ENCODE data around the gene SMARCAL1. TPM values are rescaled to one million over a fixed set of nuclear protein-coding genes. Genes with fewer than 3 reads are reported as not detected.

Gene SMARCAL1
- total and polyA plus RNA-seq, 2 of the 13 experiments (the other 11 are each of a cell fraction or from before 2014, with no cell fraction given), result 12.7 to 21.3 TPM

DNA sequence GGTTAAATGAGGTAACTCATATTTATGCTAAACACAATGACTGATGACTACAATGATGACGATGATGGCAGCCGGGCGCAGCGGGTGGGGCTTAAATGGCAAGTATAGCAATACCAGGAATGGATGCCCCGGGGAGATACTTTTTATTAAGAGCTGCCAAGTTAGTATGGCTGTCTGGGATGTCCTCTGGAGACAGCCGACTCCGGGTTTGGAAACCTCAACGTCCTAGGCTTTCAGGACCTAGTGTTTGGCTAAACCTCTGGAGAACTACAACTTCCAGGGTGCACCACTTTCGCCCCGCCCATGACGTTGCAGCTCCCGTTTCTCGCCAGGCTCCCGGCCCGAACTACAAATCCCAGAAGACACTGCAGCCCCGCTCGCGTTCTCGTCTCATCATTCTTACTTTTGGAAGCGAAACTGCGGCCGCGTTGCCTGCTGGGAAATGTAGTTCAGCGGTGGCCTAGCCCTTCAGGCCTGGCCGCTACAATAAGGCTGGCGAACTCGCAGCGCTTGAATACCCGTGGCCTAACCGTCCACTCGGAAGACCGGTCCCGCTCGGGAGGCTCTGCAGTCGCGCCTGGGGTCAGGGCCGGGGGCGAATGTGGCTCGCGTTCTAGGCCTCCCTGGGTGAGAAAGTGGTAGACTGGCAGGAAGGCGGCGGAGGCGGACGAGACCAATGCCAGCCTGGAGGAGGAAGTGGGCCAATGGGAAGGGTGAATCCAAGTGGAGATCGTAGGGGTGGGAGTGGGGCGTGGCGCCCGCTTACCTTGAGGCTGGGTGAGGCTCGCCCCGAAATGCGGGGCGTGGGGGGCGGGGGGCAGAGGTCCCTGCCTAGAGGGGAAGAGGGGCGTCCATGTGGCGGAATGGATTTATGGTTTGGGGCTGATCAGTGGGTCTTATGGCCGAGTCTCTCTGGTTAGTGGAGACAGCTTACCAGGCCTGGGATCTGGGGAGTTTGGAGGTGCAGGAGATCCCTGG lies at the start of gene SMARCAL1 (continued):
- peak; percentile 98 for TF ChIP-seq ZFP90 (CRISPR knock-in tag; IDR thresholded peaks at IDR 0.05; ENCODE audit: borderline replicate concordance)
- TF ChIP-seq, protein P1, sequence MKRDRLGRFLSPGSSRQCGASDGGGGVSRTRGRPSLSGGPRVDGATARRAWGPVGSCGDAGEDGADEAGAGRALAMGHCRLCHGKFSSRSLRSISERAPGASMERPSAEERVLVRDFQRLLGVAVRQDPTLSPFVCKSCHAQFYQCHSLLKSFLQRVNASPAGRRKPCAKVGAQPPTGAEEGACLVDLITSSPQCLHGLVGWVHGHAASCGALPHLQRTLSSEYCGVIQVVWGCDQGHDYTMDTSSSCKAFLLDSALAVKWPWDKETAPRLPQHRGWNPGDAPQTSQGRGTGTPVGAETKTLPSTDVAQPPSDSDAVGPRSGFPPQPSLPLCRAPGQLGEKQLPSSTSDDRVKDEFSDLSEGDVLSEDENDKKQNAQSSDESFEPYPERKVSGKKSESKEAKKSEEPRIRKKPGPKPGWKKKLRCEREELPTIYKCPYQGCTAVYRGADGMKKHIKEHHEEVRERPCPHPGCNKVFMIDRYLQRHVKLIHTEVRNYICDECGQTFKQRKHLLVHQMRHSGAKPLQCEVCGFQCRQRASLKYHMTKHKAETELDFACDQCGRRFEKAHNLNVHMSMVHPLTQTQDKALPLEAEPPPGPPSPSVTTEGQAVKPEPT (CRISPR knock-in tag; IDR thresholded peaks at IDR 0.05; ENCODE audit: low read depth), result no peak
- TF ChIP-seq, protein P2, sequence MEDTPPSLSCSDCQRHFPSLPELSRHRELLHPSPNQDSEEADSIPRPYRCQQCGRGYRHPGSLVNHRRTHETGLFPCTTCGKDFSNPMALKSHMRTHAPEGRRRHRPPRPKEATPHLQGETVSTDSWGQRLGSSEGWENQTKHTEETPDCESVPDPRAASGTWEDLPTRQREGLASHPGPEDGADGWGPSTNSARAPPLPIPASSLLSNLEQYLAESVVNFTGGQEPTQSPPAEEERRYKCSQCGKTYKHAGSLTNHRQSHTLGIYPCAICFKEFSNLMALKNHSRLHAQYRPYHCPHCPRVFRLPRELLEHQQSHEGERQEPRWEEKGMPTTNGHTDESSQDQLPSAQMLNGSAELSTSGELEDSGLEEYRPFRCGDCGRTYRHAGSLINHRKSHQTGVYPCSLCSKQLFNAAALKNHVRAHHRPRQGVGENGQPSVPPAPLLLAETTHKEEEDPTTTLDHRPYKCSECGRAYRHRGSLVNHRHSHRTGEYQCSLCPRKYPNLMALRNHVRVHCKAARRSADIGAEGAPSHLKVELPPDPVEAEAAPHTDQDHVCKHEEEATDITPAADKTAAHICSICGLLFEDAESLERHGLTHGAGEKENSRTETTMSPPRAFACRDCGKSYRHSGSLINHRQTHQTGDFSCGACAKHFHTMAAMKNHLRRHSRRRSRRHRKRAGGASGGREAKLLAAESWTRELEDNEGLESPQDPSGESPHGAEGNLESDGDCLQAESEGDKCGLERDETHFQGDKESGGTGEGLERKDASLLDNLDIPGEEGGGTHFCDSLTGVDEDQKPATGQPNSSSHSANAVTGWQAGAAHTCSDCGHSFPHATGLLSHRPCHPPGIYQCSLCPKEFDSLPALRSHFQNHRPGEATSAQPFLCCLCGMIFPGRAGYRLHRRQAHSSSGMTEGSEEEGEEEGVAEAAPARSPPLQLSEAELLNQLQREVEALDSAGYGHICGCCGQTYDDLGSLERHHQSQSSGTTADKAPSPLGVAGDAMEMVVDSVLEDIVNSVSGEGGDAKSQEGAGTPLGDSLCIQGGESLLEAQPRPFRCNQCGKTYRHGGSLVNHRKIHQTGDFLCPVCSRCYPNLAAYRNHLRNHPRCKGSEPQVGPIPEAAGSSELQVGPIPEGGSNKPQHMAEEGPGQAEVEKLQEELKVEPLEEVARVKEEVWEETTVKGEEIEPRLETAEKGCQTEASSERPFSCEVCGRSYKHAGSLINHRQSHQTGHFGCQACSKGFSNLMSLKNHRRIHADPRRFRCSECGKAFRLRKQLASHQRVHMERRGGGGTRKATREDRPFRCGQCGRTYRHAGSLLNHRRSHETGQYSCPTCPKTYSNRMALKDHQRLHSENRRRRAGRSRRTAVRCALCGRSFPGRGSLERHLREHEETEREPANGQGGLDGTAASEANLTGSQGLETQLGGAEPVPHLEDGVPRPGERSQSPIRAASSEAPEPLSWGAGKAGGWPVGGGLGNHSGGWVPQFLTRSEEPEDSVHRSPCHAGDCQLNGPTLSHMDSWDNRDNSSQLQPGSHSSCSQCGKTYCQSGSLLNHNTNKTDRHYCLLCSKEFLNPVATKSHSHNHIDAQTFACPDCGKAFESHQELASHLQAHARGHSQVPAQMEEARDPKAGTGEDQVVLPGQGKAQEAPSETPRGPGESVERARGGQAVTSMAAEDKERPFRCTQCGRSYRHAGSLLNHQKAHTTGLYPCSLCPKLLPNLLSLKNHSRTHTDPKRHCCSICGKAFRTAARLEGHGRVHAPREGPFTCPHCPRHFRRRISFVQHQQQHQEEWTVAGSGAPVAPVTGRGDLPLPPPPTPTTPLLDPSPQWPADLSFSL (CRISPR knock-in tag; IDR thresholded peaks at IDR 0.05), result no peak
- TF ChIP-seq MAFK (conservative IDR thresholded peaks at IDR 0.05 in 1 of 2, IDR thresholded peaks at IDR 0.05 in 1 of 2; ENCODE audit: low read length in 2 of 2), result no peak
- TF ChIP-seq ZNF782 (CRISPR knock-in tag; IDR thresholded peaks at IDR 0.05; ENCODE audit: borderline replicate concordance), result peak; percentile 70; the same call in 1 of the 2 replicates
- TF ChIP-seq DPF2 (CRISPR knock-in tag; IDR thresholded peaks at IDR 0.05; ENCODE audit: borderline replicate concordance, low read depth), result no peak
- no peak for TF ChIP-seq GTF2F1 (IDR thresholded peaks at IDR 0.05; ENCODE audit: low read length)
- TF ChIP-seq ZNF792 (CRISPR knock-in tag; IDR thresholded peaks at IDR 0.05), result peak; percentile 51; the same call in 1 of the 2 replicates
- peak; percentile 90 for TF ChIP-seq ELF1 (CRISPR knock-in tag; IDR thresholded peaks at IDR 0.05)
- TF ChIP-seq, protein P3, sequence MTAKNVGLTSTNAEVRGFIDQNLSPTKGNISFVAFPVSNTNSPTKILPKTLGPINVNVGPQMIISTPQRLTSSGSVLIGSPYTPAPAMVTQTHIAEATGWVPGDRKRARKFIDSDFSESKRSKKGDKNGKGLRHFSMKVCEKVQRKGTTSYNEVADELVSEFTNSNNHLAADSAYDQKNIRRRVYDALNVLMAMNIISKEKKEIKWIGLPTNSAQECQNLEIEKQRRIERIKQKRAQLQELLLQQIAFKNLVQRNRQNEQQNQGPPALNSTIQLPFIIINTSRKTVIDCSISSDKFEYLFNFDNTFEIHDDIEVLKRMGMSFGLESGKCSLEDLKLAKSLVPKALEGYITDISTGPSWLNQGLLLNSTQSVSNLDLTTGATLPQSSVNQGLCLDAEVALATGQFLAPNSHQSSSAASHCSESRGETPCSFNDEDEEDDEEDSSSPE (CRISPR knock-in tag; IDR thresholded peaks at IDR 0.05), result peak; percentile 82
- no peak for TF ChIP-seq REXO4 (CRISPR knock-in tag; IDR thresholded peaks at IDR 0.05; ENCODE audit: borderline replicate concordance)
- TF ChIP-seq ARID2 (CRISPR knock-in tag; IDR thresholded peaks at IDR 0.05; ENCODE audit: borderline replicate concordance), result peak; percentile 54; the same call in 1 of the 2 replicates
- peak; percentile 53; the same call in 1 of the 2 replicates for TF ChIP-seq NCOA2 (CRISPR knock-in tag; IDR thresholded peaks at IDR 0.05)
- no peak for TF ChIP-seq CC2D1A (CRISPR knock-in tag; IDR thresholded peaks at IDR 0.05)
- TF ChIP-seq ZNF292 (CRISPR knock-in tag; IDR thresholded peaks at IDR 0.05; ENCODE audit: borderline replicate concordance, low read depth), result peak; percentile 60; the same call in 1 of the 2 replicates
- TF ChIP-seq ARHGAP35 (CRISPR knock-in tag; IDR thresholded peaks at IDR 0.05; ENCODE audit: borderline replicate concordance), result peak; percentile 90; the same call in 1 of the 2 replicates
